HG03342 (cell line): ENCODE results near the gene CLIC4.

Experiments used
- ATAC-seq: cut with Tn5 transposase; IDR thresholded peaks from one replicate; pipeline ENCODE4 v1.9.1; 2021; ENCODE audit warnings: mild to moderate bottlenecking, moderate library complexity; ENCODE audit not compliant: unreplicated experiment

CLIC4 gene

DNA sequence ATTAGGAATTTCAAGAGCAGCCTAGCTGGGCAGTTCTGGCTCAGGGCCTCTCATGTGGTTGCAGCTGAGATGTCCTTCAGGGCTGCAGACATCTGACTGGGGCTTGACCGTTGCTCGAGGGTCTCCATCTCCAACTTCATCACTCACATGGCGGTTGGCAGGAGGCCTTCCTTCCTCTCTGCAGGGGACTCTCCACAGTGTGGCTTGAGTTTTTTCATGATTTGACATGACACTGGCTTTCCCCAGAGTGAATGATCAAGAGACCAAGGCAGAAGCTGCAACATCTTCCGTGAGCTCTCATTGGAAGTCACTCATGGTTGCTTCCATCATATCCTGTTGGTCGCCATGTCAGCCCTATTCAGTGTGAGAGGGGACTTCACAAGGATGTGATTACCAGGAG lies 110.2 kb downstream of the CLIC4 start:
- no peak for ATAC-seq

DNA sequence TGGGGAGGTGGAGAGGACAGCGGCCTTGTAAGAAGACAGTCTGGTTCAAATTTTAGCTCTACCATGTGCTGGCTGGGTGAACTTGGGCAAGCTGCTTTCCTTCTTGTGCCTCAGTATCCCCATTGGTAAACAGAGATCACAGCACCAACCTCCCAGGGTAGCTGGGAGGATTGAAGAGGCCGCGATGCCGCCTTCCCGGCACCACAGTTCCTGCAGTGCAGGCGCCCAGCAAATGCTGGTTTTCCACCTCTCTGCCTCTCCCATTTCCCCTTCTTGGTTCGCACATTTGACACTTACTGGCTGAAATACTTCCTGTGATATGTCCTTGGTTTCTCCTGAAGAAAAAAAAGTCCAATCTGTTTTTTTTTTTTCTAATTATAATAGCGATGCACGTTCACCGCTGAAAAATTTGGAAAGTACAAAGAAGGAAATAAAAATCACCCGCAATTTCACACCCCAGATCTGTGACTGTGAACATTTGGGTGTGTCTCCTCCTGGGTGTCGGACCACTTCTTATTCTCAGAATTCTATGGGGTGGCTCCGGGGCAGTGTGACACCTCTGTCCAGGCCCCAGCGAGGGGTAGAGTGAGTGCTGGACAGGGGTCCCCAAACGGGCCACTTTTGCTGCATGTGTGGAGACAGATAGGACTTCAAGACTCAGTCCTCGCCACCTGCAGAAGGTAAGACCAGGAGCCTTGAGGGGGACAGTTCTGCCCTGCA lies 111.7 kb downstream of the CLIC4 start:
- no peak for ATAC-seq

DNA sequence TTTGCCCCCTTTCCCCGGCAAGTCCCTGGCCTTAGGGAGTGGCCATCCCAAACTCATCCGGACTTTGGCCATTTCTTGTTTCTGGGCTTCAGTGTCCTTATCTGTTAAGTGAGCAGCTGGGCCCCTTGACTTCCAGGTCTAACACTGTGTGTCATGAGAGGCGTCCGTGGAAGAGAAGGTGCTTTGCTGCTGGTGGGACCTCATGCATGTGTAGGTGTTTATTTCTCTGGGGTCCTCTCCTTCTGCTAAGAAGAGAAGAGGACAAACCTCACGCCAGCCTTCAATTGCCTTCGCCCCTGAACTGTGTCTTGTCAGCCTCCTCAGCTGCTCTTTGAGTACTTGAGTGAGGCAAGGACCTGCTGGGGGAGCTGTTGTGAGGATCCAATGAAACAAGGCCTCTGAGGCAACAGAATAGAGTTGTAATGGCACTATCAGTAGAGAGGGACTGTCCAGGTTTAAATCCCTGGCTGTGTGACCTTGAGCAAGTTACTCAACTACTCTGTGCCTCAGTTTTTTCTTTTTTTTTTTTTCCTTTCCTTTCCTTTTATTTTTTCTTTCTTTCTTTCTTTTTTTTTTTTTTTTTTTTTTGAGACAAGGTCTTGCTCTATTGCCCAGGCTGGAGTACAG lies 112.4 kb downstream of the CLIC4 start:
- ATAC-seq, result no peak

DNA sequence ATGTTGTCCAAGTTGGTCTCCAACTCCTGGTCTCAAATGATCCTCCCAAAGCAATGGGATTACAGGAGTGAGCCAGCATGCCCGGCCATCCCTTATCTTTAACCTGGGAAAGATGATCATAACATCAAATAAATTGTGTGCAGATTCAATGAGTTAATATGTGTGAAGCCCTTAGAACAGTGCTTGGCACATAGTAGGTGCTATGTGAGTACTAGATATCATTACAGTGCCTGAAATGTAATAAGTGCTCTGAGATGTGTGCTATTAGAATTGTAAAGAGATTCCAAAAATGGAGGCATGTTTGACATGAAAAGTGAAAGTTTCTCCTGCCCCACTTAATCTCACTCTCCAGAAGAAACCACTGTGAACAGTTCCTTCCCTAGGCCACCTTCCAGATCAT lies 113.0 kb downstream of the CLIC4 start:
- no peak for ATAC-seq

DNA sequence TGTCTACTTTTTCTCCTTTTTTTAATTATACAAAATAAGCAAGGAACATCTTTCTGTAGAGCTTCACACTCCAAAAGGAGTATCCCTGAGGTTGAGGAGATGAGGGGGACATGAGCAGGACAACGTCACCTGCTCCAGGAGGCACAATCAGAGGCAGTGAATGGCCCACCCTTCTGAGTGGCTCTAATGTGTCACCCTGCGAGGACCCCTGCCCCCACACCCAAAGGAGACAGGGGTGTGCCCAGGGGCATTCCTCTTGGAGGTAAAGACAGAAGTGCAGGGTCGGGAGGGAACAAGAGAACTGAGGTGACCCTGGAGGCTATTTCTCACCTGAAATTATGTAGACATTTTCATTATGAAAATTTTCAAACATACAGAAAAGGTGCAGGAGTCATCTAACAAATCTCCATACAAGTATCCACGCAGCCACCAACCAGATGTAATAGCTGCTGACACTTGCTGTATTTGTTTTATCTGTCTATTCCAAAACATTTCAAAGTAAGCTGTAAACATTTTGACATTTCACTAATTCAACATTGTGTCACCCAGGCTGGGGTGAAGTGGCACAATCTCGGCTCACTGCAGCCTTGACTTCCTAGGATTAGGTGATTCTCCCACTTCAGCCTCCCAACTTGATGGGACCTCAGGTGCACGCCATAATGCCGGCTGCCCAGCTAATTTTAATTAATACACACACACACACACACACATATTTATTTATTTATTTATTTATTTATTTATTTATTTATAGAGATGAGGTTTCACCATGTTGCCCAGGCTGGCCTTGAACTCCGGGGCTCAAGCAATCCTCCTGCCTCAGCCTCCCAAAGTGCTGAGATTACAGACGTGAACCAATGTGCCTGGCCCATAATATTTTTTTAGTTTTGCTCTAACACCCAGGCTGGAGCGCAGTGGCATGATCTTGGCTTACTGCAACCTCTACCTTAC lies 114.1 kb downstream of the CLIC4 start:
- ATAC-seq, result no peak

DNA sequence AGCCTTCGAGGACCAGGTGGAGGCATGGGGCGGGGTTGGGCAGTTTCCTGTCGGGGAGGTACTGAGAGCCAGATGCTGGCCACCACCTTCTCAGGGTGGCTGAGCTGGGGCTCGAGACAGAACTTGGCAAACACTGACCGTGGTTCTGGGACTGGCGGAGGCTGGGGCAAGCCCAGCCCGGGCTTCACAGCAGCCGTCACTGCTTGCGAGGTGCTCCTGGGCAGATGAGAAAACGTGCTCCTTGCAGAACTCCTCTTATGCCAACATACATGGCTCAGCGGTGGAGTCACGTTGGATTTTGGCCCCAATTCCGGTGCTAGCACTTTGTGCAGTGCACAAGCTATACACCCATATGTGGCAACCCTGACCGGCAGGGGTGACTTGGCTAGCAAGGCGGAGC lies 115.6 kb downstream of the CLIC4 start:
- ATAC-seq, result no peak

DNA sequence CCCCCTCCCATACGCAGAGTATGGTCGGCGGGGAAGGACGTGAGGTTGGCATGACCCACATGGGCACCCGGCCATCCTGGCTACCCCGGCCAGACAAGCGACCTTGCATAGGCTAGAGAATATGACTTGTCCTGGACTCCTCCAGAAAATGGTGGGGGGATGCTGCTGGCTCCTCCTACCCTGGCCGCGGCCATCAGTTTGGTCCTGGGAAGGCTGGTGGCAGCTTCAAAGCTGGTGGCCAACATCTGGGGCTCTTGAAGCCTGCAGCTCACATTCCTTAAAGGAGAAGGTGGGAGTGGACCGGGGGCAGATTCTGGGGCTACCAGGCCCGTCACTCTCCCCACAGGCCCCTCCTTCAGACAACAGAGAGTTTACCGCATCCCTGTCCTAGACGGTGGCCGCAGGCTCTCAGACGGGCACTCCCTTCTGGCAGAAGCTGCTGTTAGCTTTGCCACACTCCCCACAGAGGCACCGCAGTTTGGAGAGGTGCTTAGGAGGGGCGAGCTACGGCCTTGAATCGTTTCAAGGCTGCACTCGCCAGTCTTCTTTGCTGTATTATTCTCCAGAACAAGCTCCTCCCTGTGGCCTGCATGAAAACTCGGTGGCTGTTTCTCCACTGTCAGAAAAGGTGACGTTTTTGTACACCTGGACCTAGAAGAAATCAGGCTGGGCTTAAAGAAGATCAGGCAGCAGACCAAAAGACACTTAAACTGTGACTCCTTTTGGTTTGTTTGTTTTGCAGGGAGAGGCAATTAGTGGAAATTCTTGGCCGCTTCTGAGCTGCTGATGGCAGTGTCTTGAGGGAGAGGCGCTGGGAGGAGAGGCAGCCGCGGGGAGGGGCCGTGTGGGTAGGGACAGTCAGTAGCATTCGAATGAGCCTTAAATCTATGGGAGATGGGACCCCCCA lies 116.8 kb downstream of the CLIC4 start:
- ATAC-seq, result no peak

DNA sequence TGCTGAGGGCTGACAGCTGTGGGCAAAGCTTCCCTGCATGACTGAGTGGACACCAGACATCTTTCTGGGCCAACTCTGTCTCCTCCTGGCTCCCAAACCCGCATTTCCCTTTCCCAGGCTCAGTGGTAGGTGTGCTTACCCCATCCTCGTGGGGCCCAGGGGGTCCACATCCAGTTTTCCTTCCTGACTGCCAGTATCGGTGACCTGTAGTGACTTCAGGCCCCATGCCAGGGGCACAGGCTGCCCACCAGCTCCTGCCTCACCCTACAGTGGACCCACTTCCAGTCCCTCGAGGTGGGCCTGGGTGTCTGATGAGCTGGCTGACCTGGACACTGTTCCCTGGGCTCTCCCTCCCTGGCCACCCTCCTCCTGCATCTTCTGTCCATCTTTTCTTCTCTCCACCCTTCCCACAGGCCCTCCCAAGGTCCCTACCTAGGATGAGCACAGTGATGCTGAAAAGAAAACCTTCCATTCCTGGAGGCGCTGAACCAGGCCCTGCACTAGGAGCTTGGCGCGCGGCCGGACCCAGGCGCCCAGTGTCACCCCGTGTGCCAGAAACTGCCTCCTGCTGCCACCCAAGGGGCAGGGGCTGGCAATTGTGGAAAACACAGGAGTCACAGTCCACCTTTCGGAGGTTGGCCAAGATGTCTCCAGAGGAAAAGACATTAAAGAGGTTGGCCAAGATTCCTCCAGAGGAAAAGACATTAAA lies 117.7 kb downstream of the CLIC4 start:
- no peak for ATAC-seq

DNA sequence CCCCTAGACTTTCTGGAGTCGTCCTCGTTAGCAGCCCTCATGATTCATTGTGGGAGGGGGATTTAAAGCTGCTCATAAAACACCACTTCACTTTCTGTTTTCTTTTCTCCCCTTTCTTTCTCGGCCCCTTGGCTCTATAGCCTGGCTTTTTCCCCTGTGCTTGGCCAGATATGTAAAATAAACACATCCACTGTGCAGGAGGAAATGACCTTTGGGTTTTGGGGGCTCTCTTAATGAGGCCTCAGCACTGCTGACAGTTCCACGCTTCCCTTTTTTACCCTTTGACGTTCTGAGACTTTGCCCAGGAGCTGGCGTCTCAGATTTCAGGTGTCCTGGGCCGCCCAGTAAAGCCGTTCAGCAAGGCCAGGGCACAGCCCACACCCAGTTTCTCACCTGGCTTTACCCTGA lies 119.1 kb downstream of the CLIC4 start:
- ATAC-seq, result no peak

DNA sequence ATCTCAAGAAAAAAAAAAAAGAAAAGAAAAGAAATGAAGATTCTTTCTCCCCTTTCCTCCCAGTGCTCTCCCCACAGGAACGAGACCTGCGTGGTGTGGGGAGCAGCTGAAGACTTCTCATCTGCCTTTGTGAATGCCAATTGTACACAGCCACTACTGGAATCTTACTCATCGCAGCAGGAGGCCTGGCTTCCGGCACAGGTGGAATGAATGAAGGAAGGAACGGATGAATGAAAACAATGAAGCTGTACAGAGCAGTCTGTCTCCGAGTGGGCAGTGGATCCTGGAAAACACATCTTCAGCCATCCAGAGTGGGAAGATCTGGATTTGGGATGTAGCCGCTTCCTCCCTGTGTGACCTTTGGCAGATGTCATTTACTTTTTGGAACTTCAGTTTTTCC lies 119.9 kb downstream of the CLIC4 start:
- ATAC-seq, result no peak

DNA sequence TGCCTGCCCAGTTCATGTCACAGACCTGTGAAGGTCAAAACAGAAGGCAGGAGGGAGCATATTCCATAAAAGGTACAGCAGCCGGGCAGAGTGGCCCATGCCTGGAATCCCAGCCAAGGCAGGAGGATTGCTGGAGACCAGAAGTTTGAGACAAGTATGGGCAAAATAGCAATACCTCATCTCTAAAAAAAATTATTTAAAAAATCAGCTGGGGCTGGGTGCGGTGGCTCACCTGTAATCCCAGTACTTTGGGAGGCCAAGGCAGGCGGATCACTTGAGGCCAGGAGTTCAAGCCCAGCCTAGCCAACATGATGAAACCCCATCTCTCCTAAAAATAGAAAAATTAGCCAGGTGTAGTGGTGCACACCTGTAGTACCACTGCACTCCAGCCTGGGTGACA lies 120.3 kb downstream of the CLIC4 start:
- ATAC-seq, result no peak

DNA sequence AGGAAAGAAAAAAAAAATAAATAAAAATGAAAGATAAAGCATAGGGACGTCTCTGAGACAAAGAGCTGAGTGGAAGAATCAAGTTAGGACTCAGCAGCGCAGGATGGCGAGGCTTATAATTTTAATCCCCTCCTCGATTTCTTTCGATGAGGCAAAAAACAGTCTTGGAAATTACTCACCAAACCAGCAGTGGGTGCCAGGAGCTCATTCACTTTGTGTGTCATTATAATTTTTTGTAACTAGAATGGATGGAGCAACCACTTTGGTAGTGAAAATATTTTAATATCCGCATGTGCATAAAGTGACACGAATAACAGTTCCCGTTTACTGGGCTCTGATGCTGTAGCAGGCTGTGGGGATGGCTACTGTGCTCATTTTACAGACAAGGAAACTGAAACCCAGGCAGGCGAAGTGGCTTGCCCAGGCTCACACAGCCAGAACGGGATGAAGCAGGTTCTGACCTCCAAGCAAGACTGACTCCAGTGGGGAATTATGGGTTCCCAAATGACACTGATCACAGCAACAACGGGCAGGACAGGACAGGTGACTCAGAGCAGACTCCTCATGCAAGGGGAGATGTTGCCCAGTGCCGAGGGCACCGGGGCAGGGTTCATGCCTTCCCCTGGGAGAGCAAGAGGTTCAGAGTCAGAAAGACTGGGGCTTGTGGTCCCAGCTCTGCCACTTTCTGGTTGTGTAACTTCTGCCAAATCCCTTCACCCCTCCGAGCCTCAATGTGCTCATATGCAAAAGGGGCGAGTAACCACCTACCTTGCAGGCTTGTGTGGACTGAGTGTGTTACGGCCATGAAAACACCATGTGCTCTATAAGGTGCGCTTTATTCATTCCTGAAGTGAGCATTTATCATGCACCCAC lies 121.2 kb downstream of the CLIC4 start:
- ATAC-seq, result no peak

DNA sequence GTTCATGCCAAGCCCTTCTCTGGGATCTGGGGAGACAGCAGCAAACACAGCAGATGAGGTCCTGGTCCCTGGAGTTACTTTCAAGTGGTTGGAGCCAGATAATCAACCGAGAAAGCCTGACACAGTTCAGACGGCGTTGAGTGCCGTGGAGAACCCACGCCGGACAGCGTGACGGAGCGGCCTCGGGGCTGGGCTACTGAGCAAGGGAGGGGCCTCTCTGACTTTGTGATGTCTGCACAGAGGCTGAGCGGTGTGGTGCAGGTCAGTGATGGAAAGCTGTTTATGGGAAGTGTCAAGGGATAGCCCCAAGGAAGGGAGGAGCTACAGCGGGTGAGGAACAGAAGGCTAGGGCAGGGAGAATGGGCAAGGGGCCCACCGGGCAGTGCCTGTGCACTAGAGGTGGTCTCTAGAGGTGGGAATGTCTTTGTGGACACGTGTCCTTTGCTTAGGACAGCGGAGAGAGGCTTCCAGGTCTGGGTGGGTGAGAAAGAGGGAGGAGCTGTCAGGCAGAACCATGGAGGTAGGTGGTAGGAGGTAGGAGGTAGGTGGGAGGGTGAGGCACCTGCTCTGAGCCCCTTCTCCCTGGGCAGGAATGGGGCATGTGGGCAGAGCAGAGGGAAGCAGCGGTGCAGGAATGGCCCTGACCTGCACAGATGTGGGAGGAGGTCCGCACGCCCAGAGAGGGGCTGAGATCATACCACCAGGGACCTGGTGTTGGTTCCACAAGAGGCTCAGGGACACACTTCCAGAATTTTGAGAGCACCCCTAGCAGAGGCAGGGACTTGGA lies 122.0 kb downstream of the CLIC4 start:
- no peak for ATAC-seq

DNA sequence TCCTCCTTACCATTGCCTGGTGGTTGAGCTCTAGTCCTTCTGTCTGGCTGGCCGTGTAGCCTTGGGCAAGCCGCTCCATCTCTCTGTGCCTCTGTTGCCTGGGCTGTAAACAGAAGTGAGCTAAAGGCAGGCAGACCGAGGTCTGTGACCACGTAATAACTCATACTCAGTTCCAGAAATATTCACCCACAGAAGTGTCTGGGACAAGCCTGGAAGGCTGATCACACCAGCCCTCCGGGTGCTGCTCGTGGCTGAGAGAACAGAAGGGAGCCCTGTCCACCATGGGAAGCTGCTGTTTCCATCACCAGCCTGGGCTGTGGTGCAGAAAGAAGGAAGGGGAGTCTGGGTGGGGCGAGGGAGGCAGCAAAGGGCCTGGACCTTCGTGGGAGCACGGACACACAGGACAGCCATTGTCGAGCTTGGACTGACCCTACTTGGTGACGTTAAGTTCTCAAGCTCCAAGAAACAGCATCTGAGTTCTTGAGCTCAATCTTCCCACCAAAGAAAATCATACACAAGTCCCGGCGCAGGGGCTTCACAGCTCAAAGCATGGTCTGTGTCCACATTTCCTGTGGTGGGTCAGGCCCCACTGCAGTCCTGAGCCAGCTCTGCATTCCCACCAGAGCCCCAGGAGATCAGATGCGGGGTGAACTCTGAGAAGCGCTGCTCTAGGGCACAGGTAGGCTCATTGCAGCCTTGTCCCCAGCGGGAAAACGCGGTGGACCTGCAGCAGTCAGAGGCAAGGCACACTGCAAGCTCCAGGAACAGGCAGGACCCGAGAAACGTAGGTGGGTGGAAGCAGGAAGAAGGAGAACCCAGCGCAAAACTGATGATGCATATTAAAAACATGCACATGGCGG lies 123.0 kb downstream of the CLIC4 start:
- no peak for ATAC-seq

DNA sequence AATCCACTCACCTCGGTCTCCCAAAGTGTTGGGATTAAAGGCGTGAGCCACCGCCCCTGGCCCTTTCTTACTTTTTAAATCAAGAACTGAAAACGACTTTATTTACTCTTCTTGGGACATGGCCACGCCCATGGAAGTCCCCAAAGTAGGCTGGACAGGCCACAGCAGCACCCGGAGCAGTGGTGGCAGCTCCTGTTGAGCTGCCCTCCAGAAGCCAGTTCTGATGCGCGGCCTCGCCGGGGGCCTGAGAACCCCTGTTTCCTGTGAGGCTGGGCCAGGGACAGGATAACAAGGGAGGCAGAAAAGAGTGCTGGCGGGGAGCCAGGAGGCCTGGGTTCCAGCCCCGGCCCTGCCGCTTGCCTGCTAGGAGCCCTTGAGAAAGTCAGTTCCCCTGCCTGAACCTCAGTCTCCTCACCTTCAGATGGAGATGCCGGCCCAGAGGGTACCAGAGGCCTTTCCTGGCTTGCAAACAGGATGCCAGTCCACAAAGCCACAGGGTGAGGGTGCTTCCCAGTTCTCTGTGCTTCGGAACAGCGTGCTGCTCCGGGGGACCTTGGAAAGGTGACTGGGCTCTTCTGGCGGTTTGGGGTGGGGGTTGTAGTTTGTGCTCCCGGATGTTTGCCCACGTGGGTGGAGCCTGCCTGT lies 125.4 kb downstream of the CLIC4 start:
- no peak for ATAC-seq

DNA sequence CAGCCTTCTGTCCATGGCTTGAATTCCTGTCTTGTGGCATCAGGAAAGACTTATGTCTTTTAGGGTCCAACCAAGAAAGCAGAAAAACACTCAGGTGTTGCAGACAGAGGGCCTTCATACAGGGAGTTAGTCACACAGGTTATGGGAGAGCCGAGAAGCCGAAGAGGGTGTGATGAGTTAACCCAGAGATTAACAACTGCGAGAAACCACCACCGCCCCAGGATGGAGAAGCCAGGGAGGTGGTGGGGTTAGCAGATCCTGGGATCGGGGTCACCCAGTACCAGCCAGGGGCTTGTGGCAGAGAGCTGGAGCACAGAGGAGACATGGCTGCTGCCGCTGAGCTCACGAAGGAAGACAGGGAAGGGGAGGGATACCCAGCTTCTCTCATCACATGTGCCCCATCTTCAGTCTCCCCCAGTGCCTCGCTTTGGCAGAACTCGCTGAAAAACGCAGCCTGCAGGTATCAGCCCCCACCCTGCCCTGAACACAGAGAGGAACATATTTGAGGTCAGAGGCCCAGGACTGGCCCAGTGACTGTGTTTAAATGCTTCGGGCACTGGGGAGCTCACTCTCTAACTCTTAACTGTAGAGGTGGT lies 126.2 kb downstream of the CLIC4 start:
- ATAC-seq, result no peak
